Measurements from ENCODE around the gene RBM39.
"Not testable (repeated sequence)": the region's sequence is repeated elsewhere in the genome, so short reads cannot be mapped to it uniquely, and the experiment has no call there.

The RBM39 gene

DNA sequence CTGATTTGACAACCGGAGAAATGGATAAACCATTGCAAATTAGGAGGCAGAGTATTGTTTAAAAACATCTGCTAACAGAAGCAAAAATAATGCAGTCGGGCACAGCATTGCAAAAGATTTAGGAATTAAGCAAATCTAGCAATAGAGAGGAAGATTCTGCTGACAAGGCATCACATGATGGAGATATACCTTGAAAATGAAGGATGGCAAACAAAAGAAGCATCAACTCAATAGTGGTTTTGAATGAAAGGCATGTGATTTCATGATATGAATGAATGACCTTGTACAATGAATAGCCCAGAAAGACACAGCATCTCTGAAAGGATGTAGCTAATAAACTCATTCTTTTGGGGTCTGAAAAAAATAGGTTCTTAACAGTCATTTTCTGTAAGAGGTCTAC lies 8.6 kb upstream of the RBM39 start:
- DNase-seq, result no peak

DNA sequence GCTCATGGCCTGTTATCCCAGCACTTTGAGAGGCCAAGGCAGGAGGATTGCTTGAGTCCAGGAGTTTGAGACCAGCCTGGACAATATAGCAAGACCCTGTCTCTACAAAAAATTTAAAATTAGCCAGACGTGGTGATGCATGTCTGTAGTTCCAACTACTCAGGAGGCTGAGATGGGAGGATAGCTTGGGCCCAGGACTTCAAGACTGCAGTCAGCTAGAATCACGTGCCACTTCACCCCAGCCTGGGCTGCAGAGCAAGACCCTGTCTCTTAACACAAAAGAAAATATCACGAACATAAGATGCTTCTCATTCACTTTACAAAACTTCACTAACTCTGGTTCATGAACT lies 2.4 kb upstream of the RBM39 start:
- DNase-seq, result not testable (repeated sequence)

DNA sequence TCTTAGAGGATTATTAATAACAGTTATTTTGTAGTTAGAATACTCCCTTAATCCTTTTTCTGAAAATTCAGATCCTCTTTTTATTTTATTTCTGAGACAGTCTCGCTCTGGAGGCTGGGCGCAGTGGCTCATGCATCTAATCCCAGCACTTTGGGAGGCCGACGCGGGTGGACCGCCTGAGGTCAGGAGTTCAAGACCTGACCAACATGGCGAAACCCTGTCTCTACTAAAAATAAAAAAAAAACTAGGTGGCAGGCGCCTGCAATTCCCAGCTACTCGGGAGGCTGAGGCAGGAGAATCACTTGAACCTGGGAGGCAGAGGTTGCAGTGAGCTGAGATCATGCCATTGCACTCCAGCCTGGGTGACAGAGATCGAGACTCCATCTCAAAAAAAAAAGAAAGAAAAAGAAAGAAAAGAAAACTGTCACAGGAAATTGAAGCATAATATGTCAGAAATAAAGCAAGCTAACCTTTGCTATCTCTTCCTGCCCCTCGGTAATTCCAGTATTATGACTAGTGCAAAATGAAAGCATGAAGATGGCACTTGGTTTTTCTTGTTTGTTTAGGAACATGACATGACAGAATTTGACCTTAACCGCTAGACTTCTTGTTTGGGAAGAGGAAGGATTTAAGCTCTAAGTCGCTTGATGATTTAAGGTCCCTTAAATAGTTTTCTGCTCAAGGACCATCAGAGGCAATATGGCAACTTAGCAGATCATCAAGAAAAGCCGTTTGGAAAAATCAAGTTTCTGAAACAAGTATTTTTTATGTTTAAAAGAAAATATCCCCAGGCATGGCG lies 1.8 kb upstream of the RBM39 start:
- no peak for DNase-seq

DNA sequence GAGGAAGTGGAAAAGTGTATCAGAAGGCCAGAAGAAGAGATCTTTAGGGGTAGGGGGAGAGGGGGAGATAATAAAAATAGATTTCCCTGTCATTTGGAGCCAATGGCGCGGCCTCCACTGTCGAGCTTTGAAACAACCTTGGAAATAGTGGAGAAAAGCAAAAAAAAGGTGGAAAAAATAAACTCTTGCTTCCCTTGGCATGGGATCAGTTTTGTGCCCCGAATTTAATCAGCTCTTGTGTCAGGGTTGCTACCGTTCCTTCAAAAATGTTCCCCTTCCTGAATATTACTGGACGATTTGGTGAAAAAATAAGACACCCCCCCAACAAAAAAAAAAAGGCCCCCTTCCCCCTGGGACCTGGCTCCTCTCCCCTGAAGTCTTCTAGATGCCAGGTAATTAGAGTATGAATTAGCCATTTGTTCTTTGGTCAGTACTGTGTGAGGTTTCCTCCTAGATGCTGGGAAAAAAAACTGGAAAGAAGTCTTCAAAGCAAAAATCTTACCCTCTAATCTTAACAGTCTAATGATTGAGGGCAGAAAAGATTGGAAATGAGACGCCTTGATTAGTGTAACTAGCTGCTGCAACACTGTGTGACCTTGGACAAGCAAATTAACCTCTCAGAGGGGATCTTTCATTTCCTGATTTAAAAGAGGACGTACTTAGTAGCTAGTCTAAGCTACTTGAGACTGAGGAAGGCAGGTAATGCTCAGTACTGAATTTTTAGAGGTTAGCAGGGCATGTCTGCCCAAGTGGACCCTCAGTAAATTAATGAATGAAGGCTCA lies 872 bp upstream of the RBM39 start:
- peak; percentile 45 for DNase-seq

DNA sequence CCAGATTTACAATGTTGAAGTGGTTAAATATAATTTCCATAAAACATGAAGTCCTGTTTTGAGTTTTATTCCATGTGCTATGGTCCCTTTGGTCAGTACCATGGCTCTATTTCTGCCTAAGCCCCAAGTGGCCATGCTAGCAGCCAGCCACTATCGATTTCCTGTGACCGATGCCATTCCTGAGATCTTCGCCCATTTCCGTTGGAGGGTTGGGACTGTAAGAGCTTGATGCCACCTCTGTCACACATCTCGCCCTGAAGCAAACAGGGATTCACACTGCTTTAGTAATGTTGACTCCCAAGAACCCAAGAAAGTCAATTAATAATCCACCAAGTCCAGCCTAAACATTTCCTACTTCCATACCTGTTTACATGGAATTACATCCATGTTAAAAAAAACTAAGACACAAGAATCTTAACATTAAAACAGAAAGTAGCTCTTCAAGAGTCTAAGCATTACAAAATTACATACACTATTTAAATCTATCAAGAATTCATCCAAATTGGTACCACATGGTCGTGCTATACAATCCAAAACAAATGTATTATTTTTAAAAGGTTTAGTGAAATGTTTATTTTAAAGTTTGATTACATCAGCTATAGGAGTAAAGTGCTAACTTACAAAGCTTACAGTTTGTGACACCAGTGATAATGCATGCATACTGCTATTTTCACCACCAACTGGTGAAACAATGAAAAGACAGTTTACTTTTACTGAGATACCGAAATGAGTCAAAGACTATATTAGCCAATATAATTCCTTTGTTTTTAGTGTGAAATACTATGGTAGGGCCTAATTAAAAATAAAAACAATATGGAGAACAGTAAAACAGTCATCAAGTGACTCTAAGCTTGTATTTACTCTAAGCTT lies 2.5 kb downstream of the RBM39 start:
- DNase-seq, result no peak

DNA sequence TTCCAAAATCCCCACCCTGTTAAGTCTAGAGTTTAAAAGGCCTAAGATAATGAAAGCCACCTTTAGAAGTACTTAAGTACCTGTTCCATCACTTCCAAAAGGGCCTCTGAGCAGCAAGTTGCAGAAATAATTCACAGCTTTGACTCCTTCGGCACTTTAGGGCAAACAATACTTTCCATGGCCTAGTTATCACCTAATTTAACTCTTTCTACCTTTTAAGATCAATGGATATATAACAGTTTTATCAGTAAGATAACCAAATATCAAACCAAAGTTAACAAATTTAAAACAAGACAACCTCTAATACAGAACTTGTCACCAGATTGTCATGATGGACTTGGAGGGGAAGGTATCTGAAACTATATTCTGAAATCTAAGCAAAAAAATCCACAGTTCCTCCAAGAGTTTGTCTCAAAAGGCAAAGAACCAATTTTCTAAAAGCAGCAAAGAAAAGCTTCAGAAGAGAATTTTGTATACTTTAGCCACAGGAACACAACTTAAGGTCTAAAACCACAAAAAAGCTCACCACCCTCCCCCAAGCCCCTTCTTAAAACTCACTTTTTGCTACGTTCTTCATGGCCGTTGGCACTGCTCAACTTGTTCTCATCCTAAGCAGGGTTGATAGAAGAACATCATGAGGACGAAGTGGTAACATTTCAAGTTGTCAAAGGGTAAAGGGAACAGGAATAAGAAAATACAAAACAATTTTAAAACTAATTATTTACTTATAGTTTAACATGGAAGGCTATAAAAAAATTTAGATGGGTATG lies 3.5 kb downstream of the RBM39 start:
- no peak for DNase-seq

DNA sequence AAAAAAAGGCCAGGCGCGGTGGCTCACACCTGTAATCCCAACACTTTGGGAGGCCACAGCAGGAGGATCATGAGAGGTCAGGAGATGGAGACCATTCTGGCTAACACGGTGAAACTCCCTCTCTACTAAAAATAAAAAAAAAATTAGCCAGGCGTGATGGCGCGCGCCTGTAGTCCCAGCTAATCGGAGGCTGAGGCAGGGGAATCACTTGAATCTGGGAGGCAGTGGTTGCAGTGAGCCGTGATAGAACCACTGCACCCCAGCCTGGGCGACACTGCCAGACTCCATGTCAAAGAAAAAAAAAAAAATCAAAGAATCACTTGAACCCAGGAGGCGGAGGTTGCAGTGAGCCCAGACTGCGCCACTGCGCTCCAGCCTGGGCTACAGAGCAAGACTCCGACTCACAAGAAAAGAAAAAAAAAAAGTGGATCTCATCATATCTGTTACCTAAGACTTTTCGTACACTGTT lies 4.2 kb downstream of the RBM39 start:
- no peak for DNase-seq

DNA sequence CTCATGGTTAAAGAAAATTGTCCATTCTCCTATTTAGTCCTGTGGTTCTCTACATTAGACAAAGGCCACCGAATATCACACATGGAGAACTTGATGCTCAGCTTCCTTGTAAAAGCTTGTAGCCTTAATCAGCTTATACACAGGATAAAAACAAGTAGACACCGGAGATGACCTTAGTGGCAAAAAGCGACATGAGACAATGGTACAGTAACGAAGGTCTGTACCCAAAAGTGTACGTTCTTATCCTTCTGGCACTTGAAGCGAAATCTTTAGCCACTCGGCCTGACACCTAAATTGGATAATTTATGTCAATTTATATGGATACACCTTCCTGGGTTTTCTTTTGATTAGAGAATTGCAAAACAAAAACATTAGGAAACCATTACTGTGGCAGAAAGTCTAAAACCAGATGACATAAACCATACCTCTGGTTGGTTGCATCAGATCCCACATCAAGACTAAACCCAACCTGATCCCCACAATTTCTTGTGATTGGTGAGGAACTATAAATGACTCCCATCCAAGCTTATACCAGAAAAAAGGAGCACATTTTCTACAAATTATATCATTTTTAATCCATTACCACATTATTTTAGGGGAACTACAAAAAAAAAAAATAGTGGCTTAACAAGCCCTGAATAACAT lies 6.1 kb downstream of the RBM39 start:
- DNase-seq, result no peak

DNA sequence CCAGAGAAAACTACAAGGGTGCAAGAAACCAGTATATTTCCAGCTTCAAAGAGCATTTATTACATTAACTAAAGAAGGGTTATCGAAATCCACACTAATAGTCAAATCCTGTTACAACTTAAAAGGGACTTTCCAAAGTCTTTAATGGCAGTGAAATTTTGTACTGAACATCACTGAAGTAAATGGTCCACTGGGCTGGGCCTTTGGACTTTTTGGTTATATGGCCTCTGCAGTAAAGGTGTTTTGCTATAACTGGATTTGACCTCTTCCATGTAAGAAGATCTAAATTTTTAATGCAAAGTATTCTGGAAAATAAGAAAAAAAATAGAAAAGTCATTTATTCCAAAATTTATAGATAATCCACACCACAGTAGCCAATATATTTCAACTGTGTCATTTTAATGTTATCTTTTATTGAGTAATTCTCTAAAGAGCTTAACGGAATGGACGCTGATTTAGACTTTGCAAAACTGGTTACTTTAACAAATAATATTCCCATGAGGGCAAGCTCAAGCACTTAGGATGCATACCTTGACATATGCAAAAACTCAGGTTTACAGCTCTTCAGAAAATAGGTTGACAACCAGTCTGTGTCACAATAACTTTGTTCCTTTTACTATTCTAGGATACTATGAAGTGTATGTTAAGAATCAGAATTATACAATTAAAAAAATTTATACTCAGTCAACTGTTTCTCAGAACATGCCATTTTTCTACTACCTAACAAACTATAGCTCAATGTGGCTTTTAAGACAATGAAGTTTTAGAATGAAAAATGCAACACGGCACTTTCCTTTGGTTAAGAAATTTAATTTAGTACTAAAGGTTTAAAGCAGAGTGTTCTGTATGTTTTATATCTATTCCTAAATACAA lies 7.0 kb downstream of the RBM39 start:
- no peak for DNase-seq

DNA sequence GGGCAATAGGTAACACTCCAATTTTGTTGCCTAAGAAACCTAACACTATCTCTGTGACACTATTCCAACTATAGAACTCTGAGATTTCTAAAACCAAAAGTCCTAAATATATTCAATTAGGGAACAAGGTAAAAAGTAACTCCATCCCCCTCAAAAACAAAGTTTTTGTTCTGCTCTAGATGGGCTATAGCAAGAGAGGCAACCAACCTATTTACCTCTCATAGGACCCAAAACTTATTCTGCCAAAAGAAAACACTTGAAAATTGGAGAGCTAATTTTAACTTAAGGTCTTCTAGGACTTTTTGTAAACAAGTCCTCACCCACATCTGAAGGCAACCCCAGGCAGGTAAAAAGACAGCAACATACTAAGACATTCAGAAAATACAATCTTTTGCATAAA lies 7.7 kb downstream of the RBM39 start:
- no peak for DNase-seq

DNA sequence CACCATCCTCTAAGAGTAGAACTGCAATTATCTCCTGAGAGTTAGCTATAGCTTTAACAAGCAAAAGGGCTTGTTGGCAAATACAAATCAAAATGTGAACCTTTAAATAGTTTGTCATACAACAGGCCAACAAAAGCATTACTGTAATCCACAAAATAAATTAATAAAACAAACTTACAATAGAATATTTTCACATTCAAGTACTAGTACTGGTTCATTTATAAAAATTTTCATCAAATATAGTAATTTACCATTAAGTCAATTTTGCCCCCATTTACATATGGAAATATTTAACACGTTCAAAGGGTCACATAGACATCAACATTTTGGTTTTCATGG lies 9.4 kb downstream of the RBM39 start:
- no peak for DNase-seq

DNA sequence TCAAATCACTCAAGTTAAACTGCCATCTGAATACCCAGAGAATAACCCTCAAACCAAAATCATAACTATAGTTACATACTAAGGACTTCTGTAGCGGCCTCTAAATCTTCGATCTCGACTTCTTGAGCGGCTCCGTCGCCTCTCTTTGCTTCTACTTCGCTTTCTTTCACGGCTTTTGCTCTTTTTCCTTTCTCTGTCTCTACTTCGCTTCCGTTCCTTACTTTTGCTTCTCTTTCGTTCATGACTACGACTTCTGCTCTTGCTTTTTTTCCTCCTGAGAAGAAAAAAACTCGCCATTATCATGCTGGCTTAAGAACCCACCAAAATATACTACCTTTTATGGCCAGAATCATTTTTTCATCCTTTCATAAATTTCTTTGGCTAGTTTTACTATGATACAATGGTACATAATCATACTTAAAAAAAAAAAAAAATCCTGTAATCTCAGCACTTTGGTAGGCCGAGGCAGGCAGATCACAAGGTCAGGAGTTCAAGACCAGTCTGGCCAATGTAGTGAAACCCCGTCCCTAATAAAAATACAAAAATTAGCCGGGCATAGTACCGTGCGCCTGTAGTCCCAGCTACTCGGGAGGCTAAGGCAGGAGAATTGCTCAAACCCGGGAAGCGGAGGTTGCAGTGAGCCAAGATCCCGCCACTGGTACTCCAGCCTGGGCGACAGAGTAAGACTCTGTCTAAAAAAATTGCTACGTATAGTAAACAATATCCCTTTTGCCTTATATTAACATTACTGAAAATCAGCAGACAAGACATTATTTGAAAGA lies 10.0 kb downstream of the RBM39 start:
- DNase-seq, result no peak

DNA sequence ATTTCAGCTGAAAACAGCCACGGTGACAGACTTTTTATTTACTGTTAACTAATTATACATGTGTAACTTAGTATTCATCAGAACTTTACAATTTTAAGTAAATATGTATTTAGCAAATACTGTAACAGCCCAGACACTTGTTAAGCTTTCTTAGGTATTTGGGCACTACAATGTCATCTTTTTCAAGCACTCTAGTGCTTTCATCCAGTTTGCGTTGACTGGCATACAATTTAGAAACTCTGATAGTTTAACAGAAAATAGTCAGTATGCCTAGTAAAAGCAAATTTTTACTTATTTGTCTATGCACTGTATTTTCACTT lies 10.6 kb downstream of the RBM39 start:
- no peak for DNase-seq

DNA sequence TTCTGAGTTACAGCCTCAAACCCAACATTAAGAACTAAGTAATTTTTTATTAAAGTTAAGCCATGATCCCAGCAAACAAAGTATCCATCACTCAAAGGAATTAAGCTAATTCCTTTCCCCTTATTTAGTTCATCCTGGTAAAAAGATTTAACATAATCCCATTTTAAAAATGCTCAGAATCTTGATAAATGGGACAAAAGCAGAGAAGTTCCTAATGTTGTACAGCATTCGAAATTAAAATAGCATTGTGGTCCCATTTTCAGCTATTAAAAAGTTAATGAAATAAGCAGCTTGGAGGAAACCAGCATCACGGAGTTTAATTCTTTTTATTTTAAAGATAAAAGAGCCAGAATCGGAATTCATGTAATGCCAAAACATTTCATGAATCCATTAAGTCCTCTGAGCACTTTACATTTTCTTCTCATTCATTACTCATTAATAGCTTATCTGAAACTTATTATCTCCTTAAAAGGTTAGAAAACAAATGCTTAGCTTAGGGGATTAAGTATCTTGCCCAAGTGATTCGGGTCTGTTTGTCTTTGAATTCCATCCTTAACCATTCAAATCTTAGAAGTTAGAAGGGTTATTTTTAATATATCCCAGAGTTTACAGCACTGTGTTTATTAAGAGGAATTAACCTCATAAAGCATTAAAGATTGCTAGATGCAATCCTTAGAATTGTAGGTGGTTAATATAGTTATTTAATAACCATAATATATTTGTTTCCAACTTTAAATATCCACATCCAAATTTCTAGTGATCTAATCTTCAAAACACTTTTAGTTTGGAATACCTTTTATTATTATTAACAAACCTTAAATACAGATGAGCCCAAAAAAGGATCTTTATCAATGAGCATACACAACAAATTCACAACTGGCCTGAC lies 11.2 kb downstream of the RBM39 start:
- DNase-seq, result no peak

DNA sequence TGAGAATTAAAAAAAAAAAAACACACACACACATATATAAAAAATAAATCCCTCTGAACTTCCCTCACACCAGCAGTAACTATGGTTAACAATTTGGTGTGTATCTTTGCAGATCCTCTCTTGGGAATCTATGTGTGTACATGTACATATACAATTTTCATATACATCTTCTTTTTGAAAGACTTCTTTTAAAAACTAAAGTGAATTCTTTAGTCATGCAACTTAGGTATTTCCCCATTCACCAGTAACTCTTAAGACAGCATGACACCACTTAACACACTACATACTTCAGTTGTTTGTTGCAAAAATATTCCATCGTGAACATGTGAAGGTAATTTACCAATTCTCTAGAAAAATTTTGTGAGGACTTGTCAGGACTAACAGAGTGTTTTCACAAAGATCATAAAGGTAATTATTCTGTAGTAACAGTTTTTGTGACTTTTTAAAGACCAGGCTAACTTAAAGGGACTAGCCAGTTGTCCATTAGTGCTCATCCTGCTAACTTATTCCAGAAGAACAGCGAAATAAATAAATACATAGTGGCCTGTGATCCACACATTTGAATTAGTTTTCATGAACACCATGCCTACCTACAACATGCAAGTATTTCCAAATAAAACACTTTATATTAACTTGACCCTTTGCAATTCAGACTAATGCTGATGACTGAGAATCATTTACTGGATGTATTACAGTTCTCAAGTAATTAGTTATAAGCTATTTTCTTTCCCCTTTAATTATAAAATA lies 12.1 kb downstream of the RBM39 start:
- DNase-seq, result no peak

DNA sequence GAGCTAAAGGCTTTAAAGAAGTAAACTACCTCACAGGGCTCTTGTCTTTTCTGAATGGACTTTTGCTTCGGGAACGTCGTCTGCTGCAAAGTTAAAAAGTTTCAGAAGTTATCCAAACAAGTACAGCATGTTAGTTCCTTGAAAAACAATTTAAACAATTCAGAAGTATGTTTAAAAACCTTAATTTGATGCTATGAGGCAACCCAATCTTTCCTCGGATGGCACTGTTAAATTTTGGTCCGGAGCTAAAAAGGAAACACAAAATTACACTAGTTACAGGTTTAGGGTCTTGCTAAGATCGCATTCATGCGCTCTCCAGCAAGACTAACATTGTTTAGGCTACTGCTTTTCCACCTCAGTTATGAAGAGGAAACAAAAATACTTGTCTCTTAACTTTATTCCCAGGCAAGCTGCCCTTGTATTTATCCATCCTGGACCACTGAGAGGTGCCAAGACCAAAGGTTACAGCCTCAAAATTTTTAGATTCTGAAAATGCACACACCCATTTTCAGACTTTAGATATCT lies 12.7 kb downstream of the RBM39 start:
- no peak for DNase-seq

DNA sequence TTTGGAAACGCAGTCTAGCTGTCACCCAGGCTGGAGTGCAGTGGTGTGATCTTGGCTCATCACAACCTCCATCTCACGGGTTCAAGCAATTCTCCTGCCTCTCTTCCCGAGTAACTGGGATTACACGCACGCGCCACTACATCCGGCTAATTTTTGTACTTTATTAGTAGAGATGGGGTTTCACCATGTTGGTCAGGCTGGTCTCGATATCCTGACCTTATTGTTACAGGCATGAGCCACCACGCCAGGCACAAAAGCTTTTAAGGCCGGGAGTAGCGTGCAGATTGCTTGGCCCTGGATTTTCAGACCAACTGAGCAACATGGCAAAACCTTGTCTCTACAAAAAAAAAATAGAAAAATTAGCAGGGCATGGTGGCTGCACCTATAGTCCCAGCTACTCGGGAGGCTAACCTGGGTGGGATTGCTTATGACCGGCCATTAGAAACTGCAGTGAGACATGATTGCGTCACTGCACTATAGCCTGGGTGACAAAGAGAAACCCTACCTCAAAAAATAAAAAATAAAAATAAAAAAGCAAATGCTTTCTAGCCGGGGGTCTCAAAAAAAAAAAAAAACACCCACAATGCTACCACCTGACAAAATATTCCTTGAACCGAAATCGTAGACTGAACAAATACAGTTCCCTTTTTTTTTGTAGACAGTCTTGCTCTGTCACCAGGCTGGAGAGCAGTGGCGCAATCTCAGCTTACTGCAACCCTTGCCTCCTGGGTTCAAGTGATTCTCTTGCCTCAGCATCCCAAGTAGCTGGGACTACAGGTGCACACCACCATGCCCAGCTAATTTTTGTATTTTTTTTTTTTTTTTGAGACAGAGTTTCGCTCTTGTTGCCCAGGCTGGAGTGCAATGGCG lies 15.0 kb downstream of the RBM39 start:
- DNase-seq, result no peak

Data from DMS79 (cell line).